ENCODE data around the gene CSNK2B.

CSNK2B gene

DNA sequence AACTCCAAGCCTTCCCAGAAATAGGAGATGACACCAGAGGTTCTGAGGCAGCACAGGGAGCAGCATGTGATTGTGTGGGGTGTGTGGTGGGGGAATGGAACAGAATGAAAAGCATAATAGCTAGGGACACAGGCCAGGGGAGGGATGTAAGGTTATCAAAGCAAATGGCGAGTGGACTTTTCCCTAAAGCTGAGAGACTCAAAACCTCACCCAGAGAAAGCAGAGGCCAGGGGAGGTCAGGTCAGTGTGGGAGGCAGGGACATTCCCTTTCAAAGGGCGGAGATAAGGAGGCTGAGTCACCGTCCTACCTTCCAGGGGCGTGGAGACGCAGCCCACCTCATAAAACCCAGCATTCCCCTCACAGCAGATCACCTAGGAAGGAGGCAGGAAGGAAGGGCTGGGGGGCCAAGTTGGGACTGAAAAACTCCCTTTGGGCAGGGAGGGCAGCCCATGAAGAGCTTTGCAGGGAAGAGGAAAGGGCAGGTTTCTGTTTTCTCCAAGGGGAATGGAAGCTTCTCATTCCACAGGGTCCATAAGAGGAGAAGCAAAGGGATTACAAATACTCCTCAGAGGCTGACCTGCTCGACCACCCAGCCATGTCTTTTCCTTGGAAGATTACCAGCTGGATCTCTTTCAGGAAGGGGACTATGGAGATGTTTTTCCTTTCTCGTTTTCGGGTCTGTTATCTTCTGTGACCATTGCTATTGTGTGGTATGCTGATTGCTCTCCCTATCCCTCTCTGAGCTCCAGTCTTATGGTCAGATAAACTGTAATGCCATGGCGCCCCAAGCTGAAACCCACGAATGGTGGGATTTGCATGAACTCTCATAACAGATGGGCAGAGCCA lies 24.6 kb downstream of the CSNK2B start:
- TF ChIP-seq, protein P1, sequence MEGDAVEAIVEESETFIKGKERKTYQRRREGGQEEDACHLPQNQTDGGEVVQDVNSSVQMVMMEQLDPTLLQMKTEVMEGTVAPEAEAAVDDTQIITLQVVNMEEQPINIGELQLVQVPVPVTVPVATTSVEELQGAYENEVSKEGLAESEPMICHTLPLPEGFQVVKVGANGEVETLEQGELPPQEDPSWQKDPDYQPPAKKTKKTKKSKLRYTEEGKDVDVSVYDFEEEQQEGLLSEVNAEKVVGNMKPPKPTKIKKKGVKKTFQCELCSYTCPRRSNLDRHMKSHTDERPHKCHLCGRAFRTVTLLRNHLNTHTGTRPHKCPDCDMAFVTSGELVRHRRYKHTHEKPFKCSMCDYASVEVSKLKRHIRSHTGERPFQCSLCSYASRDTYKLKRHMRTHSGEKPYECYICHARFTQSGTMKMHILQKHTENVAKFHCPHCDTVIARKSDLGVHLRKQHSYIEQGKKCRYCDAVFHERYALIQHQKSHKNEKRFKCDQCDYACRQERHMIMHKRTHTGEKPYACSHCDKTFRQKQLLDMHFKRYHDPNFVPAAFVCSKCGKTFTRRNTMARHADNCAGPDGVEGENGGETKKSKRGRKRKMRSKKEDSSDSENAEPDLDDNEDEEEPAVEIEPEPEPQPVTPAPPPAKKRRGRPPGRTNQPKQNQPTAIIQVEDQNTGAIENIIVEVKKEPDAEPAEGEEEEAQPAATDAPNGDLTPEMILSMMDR (IDR thresholded peaks at IDR 0.05; ENCODE audit: low read depth, low read length) = no peak
- no peak for DNase-seq (ENCODE audit: low read depth in 2 of 2)
- no peak overlapping the region for H3K4me3 ChIP-seq (replicated peaks in 1 of 2; ENCODE audit: low read depth in 2 of 2, low read length in 2 of 2)

DNA sequence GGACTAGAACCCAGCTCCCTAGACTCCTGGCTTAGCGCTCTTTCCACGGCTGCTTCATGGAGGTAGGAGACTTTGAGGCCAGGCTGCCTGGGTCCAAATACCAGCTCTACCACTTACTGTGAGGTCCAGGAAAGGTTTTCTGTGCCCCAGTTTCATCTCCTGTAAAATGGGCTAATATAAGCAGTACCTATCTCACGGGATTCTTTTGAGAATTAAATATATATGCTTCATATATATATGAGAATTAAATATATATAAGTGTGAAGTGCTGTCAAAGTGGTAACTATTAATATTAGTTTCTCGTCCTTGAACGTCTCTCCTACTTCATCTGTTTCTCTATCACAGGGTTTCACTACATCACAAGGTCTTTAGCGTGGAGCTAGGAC lies 25.2 kb downstream of the CSNK2B start:
- DNase-seq (ENCODE audit: low read depth in 2 of 2) = no peak
- H3K4me3 ChIP-seq (replicated peaks in 1 of 2; ENCODE audit: low read depth in 2 of 2, low read length in 2 of 2) = no peak overlapping the region
- TF ChIP-seq, protein P1 (IDR thresholded peaks at IDR 0.05; ENCODE audit: low read depth, low read length) = no peak

DNA sequence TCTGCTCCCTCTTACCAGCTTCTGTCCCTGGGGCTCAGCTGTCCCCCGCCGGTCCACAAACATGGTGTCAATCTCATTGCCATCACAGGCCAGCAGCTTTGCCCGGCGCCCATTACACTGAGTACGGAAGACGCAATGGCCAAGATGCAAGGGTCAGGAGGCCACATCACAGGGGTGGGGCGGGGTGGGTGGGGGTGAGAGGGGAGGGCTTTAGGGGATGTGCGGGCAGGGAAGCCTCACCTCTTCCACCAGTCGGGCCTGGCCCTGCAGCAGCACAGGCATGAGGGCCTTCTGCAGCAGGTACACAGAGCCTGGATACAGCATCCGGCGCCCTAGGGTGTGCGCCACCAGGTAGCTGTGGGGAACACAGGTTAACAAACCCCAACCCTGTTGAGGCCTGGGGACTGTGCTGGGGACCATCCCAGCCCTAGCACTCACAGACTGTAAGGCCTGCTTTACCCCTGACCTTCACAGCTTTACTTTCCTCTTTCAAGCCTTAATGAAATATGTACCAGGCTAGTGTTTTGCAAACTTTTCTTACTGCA lies 25.8 kb downstream of the CSNK2B start:
- no peak for DNase-seq (ENCODE audit: low read depth in 2 of 2)
- no peak overlapping the region for H3K4me3 ChIP-seq (replicated peaks in 1 of 2; ENCODE audit: low read depth in 2 of 2, low read length in 2 of 2)
- TF ChIP-seq, protein P1 (IDR thresholded peaks at IDR 0.05; ENCODE audit: low read depth, low read length) = no peak

DNA sequence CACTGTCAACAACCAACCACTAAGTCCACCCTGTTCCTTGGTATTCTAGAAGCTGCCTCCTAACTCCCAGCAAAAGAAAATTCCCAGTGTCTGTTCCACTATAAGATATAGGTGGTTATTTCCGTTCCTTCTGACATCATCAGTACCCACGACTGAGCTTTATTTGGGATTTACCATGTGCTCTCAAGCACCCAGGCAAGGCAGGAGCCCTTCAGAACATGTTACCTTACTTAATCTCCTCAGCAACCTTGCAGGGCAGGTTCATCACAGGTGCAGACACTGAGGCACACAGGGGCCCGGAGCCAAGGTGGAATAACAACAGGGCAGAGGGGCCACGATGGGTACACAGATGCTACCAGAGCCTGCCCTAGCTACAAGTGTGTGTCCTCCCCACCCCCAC lies 26.5 kb downstream of the CSNK2B start:
- DNase-seq (ENCODE audit: low read depth in 2 of 2) = no peak
- TF ChIP-seq, protein P1 (IDR thresholded peaks at IDR 0.05; ENCODE audit: low read depth, low read length) = no peak
- no peak overlapping the region for H3K4me3 ChIP-seq (replicated peaks in 1 of 2; ENCODE audit: low read depth in 2 of 2, low read length in 2 of 2)

DNA sequence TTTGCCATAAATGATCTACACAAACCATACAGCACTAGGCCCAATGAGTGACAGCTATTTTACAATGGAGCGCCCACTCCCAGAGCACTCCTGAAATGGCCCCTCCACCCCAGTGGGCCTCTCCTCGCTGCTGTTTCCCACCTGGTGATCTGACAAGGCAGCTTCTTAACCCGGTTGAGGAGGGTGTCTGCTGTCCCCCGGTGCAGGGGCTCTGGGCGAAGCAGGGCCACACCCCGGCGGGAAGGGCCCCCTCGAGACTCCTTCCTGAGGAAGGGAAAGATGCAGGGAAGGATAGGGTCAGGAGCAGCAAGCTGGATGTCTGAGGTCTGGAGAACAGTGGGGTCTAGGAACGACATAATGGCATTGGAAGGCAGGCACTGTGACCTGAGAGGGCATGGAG lies 27.0 kb downstream of the CSNK2B start:
- no peak for DNase-seq (ENCODE audit: low read depth in 2 of 2)
- TF ChIP-seq, protein P1 (IDR thresholded peaks at IDR 0.05; ENCODE audit: low read depth, low read length) = no peak
- no peak overlapping the region for H3K4me3 ChIP-seq (replicated peaks in 1 of 2; ENCODE audit: low read depth in 2 of 2, low read length in 2 of 2)

DNA sequence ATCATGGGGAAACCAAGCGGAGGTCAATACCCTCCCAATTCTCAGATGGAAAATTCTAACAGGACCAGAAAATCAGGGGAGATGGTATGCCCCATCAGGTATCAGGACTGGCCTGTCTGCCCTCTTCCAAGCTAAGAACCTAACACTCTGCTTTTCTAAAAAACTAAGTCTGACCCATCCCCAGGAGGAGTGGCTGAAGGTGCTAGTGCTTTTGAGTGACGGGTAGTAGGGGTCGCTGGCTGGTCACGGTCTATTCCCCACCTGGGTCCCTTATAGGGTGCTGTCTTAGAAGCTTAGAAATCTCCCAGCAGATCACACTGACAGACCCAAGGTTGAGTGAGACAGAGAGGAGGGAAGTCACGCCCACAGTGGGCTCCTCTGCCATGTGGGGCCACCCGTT lies 27.7 kb downstream of the CSNK2B start:
- TF ChIP-seq, protein P1 (IDR thresholded peaks at IDR 0.05; ENCODE audit: low read depth, low read length) = no peak
- no peak overlapping the region for H3K4me3 ChIP-seq (replicated peaks in 1 of 2; ENCODE audit: low read depth in 2 of 2, low read length in 2 of 2)
- DNase-seq (ENCODE audit: low read depth in 2 of 2) = no peak

Data from cardiac fibroblast (primary cell).